Neural cell (in vitro differentiated cells): ENCODE measurements around the gene KSR2. TPM values are rescaled to one million over a fixed set of nuclear protein-coding genes. Genes with fewer than 3 reads are reported as not detected.

Experiments
- H2AFZ ChIP-seq: fragments of 200-600, 300-800 bp; sonication (generic), shearing (Covaris generic); 2 replicates; pipeline ENCODE4 v1.6.0; 2014; ENCODE audit warnings: low read depth, mild to moderate bottlenecking, antibody characterized with exemption, low read length, moderate library complexity
- H3F3A ChIP-seq: fragments of 200-600 bp; shearing (Covaris generic); 2 replicates; pipeline ENCODE4 v1.6.1; 2016; ENCODE audit warnings: mild to moderate bottlenecking, moderate library complexity, mixed read lengths, antibody characterized with exemption, low read length; ENCODE audit not compliant: insufficient read depth, poor library complexity, severe bottlenecking
- H3K27ac ChIP-seq: fragments of 200-600, 300-800 bp; sonication (generic), shearing (Covaris generic); 2 replicates; pipeline ENCODE4 v1.5.1; 2014; ENCODE audit warnings: mild to moderate bottlenecking, low read length, moderate library complexity
- H3K27me3 ChIP-seq: fragments of 300-800, 200-600 bp; sonication (generic), shearing (Covaris generic); 2 replicates; pipeline ENCODE4 v1.6.0; 2014; ENCODE audit warnings: mild to moderate bottlenecking, low read depth, low read length, moderate library complexity; ENCODE audit not compliant: insufficient read depth
- H3K36me3 ChIP-seq: fragments of 300-800, 200-600 bp; sonication (generic), shearing (Covaris generic); 2 replicates; pipeline ENCODE4 v1.5.1; 2014; ENCODE audit warnings: mild to moderate bottlenecking, antibody characterized with exemption, low read length, moderate library complexity; ENCODE audit not compliant: insufficient read depth
- H3K4me2 ChIP-seq: fragments of 300-800, 200-600 bp; sonication (generic), shearing (Covaris generic); 2 replicates; pipeline ENCODE4 v1.6.0; 2014; ENCODE audit warnings: mild to moderate bottlenecking, low read length
- H3K4me3 ChIP-seq: fragments of 300-800, 200-600 bp; sonication (generic), shearing (Covaris generic); 2 replicates; pipeline ENCODE4 v1.5.1; 2014; ENCODE audit warnings: mild to moderate bottlenecking, low read length, moderate library complexity
- H3K79me2 ChIP-seq: fragments of 200-600 bp; shearing (Covaris generic); replicated peaks from 2 replicates; pipeline ENCODE4 v1.6.0; 2014; ENCODE audit warnings: mild to moderate bottlenecking, low read length, moderate library complexity; ENCODE audit not compliant: insufficient read depth
- H3K9ac ChIP-seq: fragments of 300-800, 200-600 bp; sonication (generic), shearing (Covaris generic); 2 replicates; pipeline ENCODE4 v1.6.1; 2016; ENCODE audit warnings: mild to moderate bottlenecking, low read length, mixed read lengths
- H3K9me2 ChIP-seq: fragments of 200-600 bp; shearing (Covaris generic); 2 replicates; pipeline ENCODE4 v1.6.1; 2016; ENCODE audit warnings: mild to moderate bottlenecking, low read length, mixed read lengths; ENCODE audit not compliant: insufficient read depth
- H3K9me3 ChIP-seq: fragments of 200-600, 300-800 bp; sonication (generic), shearing (Covaris generic); 2 replicates; pipeline ENCODE4 v1.6.1; 2016; ENCODE audit warnings: mild to moderate bottlenecking, mixed run types, low read length, moderate library complexity, mixed read lengths
- H4K20me1 ChIP-seq: fragments of 200-600 bp; shearing (Covaris generic); 2 replicates; pipeline ENCODE4 v1.6.1; 2016; ENCODE audit warnings: mild to moderate bottlenecking, mixed run types; ENCODE audit not compliant: insufficient read depth
- CTCF ChIP-seq: fragments of 450-650 bp; IDR thresholded peaks from 2 replicates; pipeline ENCODE4 v1.5.1; 2014; ENCODE audit warnings: antibody characterized with exemption, mild to moderate bottlenecking, moderate library complexity; ENCODE audit not compliant: poor library complexity, severe bottlenecking
- EP300 ChIP-seq: fragments of 450-650 bp; conservative IDR thresholded peaks from 2 replicates; pipeline ENCODE4 v1.6.1; 2014; ENCODE audit warnings: antibody characterized with exemption, mild to moderate bottlenecking, moderate library complexity; ENCODE audit not compliant: poor library complexity, severe bottlenecking
- EZH2 ChIP-seq: fragments of 200-600, 300-800 bp; shearing (Covaris generic), sonication (generic); IDR thresholded peaks from 2 replicates; pipeline ENCODE4 v1.6.1; 2014; ENCODE audit warnings: antibody characterized with exemption, low read length, borderline replicate concordance, mild to moderate bottlenecking; ENCODE audit not compliant: insufficient read depth, poor library complexity, severe bottlenecking
- MXI1 ChIP-seq: fragments of 450-650 bp; conservative IDR thresholded peaks from 2 replicates; pipeline ENCODE4 v1.6.1; 2014; ENCODE audit warnings: antibody characterized with exemption, mild to moderate bottlenecking; ENCODE audit not compliant: poor library complexity, severe bottlenecking
- POLR2AphosphoS5 ChIP-seq: IDR thresholded peaks from 2 replicates; pipeline ENCODE4 v1.6.1; 2012
- RAD21 ChIP-seq: fragments of 450-650 bp; conservative IDR thresholded peaks from 2 replicates; pipeline ENCODE4 v1.6.1; 2014; ENCODE audit warnings: antibody characterized with exemption, mild to moderate bottlenecking, moderate library complexity
- SMC3 ChIP-seq: fragments of 450-650 bp; conservative IDR thresholded peaks from 2 replicates; pipeline ENCODE4 v1.6.1; 2014; ENCODE audit warnings: antibody characterized with exemption, mild to moderate bottlenecking, moderate library complexity; ENCODE audit not compliant: poor library complexity
- TAF1 ChIP-seq: IDR thresholded peaks from 2 replicates; pipeline ENCODE4 v1.6.1; 2012; ENCODE audit warnings: low read depth
- polyA plus RNA-seq: library from polyadenylated mRNA; depleted of rRNA; stranded (reverse); fragments of >200 nt; gene quantifications from 2 replicates; pipeline ENCODE4 v1.2.3, GENCODE V29; 2014
- TF ChIP-seq, protein P1 (sequence below): IDR thresholded peaks from 2 replicates; pipeline ENCODE4 v1.6.1; 2012; ENCODE audit warnings: borderline replicate concordance

Gene KSR2
- polyA plus RNA-seq, 1 donor from 2014 or later = 3.0 TPM

DNA sequence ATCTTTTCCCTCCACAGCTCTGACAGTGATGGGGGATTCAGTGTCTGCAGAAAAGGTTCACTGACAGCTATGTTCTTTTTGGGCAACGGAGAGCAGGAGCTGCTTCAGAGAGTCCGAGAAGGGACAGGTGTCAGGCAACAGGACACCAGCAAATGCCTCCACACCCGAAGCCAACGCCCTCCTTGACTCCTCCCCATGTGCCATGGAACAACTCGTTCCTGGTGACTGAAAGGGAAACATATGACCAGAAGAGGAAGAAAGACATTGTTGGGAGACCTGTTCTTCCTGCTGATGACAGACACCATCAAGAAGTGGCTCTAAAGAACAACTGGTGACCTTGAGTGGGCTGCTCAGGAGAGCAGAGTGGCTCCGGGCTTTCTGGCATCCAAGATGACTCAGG lies 435.1 kb downstream of the KSR2 start:
- Histone ChIP-seq H3K9ac (no peak overlapping the region), H3K4me2 (no peak overlapping the region), H3K9me3 (no peaks in the 10 kb centered on the region), H3F3A (no peaks in the 10 kb centered on the region), H3K79me2 (no peaks in the 10 kb centered on the region), H4K20me1 (no peaks in the 10 kb centered on the region), H3K27ac (no peak overlapping the region), H3K27me3 (no peaks in the 10 kb centered on the region), H3K9me2 (no peaks in the 10 kb centered on the region), H2AFZ (no peak overlapping the region), H3K36me3 (peaks cover 4% of the 10 kb centered on the region), H3K4me3 (no peak overlapping the region)
- TF ChIP-seq SMC3 (no peak), TAF1 (no peak), RAD21 (no peak), EP300 (no peak), MXI1 (no peak), CTCF (no peak), EZH2 (no peak), POLR2AphosphoS5 (no peak)
- TF ChIP-seq, protein P1, sequence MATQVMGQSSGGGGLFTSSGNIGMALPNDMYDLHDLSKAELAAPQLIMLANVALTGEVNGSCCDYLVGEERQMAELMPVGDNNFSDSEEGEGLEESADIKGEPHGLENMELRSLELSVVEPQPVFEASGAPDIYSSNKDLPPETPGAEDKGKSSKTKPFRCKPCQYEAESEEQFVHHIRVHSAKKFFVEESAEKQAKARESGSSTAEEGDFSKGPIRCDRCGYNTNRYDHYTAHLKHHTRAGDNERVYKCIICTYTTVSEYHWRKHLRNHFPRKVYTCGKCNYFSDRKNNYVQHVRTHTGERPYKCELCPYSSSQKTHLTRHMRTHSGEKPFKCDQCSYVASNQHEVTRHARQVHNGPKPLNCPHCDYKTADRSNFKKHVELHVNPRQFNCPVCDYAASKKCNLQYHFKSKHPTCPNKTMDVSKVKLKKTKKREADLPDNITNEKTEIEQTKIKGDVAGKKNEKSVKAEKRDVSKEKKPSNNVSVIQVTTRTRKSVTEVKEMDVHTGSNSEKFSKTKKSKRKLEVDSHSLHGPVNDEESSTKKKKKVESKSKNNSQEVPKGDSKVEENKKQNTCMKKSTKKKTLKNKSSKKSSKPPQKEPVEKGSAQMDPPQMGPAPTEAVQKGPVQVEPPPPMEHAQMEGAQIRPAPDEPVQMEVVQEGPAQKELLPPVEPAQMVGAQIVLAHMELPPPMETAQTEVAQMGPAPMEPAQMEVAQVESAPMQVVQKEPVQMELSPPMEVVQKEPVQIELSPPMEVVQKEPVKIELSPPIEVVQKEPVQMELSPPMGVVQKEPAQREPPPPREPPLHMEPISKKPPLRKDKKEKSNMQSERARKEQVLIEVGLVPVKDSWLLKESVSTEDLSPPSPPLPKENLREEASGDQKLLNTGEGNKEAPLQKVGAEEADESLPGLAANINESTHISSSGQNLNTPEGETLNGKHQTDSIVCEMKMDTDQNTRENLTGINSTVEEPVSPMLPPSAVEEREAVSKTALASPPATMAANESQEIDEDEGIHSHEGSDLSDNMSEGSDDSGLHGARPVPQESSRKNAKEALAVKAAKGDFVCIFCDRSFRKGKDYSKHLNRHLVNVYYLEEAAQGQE = no peak

GRCh38 chr12:117530796-117531195 lies 438.0 kb downstream of the KSR2 start:
- no peak for TF ChIP-seq POLR2AphosphoS5
- Histone ChIP-seq H3K4me2 (no peak overlapping the region), H3K79me2 (no peaks in the 10 kb centered on the region)

DNA sequence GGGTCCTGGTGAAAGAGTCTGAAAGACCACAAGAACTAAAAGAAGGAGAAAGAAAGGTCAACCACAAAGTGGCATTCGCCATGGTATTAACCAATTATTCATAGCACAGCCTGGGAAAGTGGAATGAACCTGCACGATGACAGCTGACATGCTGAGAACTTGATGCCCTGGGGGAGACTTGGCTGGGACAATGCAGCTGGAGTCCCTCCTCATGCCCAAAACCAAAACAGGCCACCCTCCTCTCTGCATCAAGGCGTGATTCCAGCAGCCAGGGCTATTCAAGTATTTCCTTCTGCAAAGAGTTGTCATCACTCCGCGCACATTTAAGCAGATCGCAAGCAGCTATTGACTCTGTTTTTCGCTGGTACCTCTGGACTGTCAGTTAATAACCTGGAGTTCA lies 440.3 kb downstream of the KSR2 start:
- Histone ChIP-seq H3K4me3 (no peak overlapping the region), H3K9ac (no peak overlapping the region), H3F3A (no peaks in the 10 kb centered on the region), H3K27me3 (no peaks in the 10 kb centered on the region), H4K20me1 (no peaks in the 10 kb centered on the region), H3K9me3 (no peaks in the 10 kb centered on the region), H3K79me2 (no peaks in the 10 kb centered on the region), H3K36me3 (no peaks in the 10 kb centered on the region), H2AFZ (no peak overlapping the region), H3K27ac (no peak overlapping the region), H3K4me2 (no peak overlapping the region), H3K9me2 (no peaks in the 10 kb centered on the region)
- TF ChIP-seq EP300 = no peak
- TF ChIP-seq EZH2 = no peak
- TF ChIP-seq MXI1 = no peak
- TF ChIP-seq POLR2AphosphoS5 = no peak
- TF ChIP-seq RAD21 = no peak
- TF ChIP-seq TAF1 = no peak
- TF ChIP-seq CTCF = no peak
- no peak for TF ChIP-seq SMC3
- TF ChIP-seq, protein P1 = no peak

More at GRCh38 chr12:117530796-117531195, 438.0 kb downstream of the KSR2 start:
- Histone ChIP-seq H2AFZ (no peak overlapping the region), H3K27ac (no peak overlapping the region), H3K9ac (no peak overlapping the region), H3F3A (no peaks in the 10 kb centered on the region), H3K9me3 (no peaks in the 10 kb centered on the region), H3K27me3 (no peaks in the 10 kb centered on the region), H3K9me2 (no peaks in the 10 kb centered on the region), H3K36me3 (no peaks in the 10 kb centered on the region), H4K20me1 (no peaks in the 10 kb centered on the region), H3K4me3 (no peak overlapping the region)
